Measurements from ENCODE around the gene UNC93A. TPM values are rescaled to one million over a fixed set of nuclear protein-coding genes. Genes with fewer than 3 reads are reported as not detected.
A peak's percentile ranks its signal among the peaks of the same experiment; 100 is the strongest.

The UNC93A gene
- total RNA-seq, 1 donor from 2014 or later = not detected

DNA sequence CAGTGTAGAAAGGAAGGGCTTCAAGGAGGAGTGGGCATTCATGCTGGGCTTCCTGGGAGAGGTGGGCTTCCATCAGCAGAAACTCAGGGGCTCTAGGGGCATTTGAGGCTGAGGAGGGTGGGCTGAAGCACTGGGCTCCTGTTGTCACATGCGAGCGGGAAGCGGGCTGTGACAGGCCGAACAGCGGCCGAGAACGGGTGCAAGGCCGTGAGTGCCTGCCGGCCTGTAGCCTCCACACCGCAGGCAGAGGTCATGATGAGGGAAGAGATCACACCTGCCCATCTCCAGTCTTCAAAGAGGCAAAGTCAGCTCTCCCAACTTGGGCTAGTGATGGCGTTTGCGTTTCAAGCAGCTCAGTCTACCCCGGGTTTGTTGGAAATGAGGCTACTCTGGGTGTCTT is 34.7 kb downstream of the UNC93A start:
- Histone ChIP-seq H3K27ac (no peak overlapping the region), H3K36me3 (no peaks in the 10 kb centered on the region), H3K4me3 (no peak overlapping the region), H3K27me3 (ENCODE audit: low read depth) (no peaks in the 10 kb centered on the region), H3K9me3 (no peaks in the 10 kb centered on the region), H3K4me1 (no peaks in the 10 kb centered on the region)
- TF ChIP-seq, protein P1, sequence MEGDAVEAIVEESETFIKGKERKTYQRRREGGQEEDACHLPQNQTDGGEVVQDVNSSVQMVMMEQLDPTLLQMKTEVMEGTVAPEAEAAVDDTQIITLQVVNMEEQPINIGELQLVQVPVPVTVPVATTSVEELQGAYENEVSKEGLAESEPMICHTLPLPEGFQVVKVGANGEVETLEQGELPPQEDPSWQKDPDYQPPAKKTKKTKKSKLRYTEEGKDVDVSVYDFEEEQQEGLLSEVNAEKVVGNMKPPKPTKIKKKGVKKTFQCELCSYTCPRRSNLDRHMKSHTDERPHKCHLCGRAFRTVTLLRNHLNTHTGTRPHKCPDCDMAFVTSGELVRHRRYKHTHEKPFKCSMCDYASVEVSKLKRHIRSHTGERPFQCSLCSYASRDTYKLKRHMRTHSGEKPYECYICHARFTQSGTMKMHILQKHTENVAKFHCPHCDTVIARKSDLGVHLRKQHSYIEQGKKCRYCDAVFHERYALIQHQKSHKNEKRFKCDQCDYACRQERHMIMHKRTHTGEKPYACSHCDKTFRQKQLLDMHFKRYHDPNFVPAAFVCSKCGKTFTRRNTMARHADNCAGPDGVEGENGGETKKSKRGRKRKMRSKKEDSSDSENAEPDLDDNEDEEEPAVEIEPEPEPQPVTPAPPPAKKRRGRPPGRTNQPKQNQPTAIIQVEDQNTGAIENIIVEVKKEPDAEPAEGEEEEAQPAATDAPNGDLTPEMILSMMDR (IDR thresholded peaks at IDR 0.05) = no peak
- DNase-seq (no peak), ATAC-seq (no peak)
- intact Hi-C loops (cut with DNase I) = no loop called here

DNA sequence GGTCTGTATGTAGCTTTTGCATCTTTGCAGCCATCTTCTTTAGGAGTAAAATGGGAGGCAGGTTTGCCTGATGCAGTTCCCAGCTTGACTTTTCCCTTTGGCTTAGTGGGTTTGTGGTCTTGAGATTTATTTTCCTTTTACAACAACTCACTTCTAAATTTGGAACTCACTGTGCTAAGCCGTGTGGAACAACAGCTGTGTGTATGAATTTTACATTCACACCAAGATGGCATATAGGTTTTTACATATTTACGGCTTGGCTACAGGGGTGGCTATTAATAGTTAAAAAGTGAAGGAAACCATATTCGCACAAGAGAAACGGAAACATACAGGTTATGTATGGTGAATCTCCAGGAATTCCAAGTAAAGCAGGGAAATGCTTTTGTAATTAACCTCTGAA is 36.3 kb downstream of the UNC93A start:
- Histone ChIP-seq H3K9me3 (no peaks in the 10 kb centered on the region), H3K27me3 (ENCODE audit: low read depth) (no peaks in the 10 kb centered on the region), H3K4me1 (no peaks in the 10 kb centered on the region), H3K27ac (no peak overlapping the region), H3K4me3 (no peak overlapping the region), H3K36me3 (no peaks in the 10 kb centered on the region)
- ATAC-seq = no peak
- intact Hi-C loops (cut with DNase I) = no loop called here
- TF ChIP-seq, protein P1 (IDR thresholded peaks at IDR 0.05) = no peak
- no peak for DNase-seq

DNA sequence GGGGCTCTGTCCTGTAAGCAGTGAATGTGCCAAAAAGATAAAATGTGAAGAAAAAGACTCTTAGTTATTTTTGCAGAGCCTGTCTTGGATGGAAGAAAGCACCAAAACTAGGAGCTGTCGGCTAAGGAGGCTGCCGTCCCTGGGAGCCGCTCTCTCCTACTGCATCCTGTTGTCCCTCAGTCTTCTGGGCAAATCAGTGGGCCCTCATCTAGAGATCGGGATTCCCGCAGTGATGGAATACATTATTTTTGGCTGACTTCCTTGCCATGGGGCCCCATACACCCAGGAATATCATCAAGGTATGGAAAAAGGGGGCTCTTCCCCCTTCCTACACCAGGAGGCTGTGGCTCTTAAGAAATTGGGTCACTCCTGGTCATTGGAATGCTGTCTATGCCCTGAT is 37.0 kb downstream of the UNC93A start:
- intact Hi-C loops (cut with DNase I) = no loop called here
- DNase-seq = no peak

DNA sequence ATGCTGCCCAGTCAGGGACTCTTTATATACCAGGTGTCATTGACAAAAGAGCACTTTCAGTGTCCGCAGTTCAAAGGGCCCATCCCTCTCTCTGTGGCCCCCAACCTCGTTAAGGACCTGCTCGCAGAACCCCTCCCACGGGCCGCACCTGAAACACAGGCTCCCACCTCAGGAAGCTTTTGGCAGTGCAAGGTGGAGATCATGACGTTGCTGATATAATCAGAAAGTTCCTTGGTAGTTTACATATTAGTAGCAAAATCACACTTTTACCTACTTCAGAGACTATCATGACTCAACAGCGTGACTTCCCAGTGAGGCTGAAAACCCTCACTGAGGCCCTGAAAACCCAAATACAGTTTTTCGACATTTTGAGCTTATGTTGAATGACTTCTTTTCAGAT is 37.9 kb downstream of the UNC93A start:
- ATAC-seq = no peak
- no peak overlapping the region for H3K27ac ChIP-seq
- intact Hi-C loops (cut with DNase I) = no loop called here

More for the DNA sequence above, 37.0 kb downstream of the UNC93A start:
- TF ChIP-seq, protein P1 (IDR thresholded peaks at IDR 0.05) = no peak
- Histone ChIP-seq H3K4me3 (no peak overlapping the region), H3K9me3 (no peaks in the 10 kb centered on the region), H3K4me1 (no peaks in the 10 kb centered on the region), H3K27ac (no peak overlapping the region), H3K36me3 (no peaks in the 10 kb centered on the region), H3K27me3 (ENCODE audit: low read depth) (no peaks in the 10 kb centered on the region)
- ATAC-seq = no peak

DNA sequence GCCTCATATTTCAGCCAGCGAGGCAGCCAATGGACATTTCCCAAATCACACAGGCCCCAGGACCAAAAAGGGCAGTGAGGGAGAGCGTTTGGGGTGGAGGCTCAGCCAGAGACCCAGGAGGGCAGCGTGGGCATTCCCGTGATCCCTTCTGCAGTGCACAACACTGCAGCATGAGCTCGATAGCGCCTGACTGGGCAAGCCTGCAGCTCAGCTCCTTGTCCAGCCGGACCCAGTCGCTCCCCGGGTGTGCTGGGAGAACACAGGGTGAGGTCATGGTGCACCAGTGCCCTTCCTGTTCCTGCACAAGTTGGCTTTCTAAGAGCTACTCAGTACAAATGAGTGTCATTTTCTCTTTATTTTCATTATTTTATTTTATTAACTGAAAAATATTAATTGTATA is 39.6 kb downstream of the UNC93A start:
- no peaks in the 10 kb centered on the region for H3K9me3 ChIP-seq
- H3K4me1 ChIP-seq = no peaks in the 10 kb centered on the region
- no peaks in the 10 kb centered on the region for H3K36me3 ChIP-seq
- intact Hi-C loops (cut with DNase I) = no loop called here
- no peak for ATAC-seq
- no peak for DNase-seq
- no peaks in the 10 kb centered on the region for H3K27me3 ChIP-seq (ENCODE audit: low read depth)
- no peak overlapping the region for H3K27ac ChIP-seq
- no peak overlapping the region for H3K4me3 ChIP-seq
- TF ChIP-seq, protein P1 (IDR thresholded peaks at IDR 0.05) = no peak

More for the DNA sequence above, 37.9 kb downstream of the UNC93A start:
- H3K9me3 ChIP-seq = no peaks in the 10 kb centered on the region
- H3K4me3 ChIP-seq = no peak overlapping the region
- TF ChIP-seq, protein P1 (IDR thresholded peaks at IDR 0.05) = no peak
- H3K27me3 ChIP-seq (ENCODE audit: low read depth) = no peaks in the 10 kb centered on the region
- DNase-seq = no peak
- H3K36me3 ChIP-seq = no peaks in the 10 kb centered on the region
- no peaks in the 10 kb centered on the region for H3K4me1 ChIP-seq

DNA sequence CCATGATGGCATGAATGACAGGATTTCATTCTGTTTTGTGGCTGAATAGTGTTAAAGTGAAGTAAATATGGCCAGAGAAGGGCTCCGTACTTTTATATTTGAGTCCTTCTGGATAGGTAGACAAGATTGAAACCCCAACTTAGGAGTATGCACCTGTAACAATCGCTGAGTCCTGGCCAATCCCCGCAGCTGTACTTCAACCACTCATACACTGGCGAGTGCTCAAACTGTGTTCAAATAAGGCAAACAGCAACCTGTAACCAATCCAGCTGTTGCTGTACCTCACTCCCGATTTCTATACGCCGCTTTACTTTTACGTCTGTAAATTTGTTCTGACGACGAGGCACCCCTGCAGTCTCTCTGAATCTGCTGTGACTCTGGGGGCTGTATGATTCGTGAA is 40.5 kb downstream of the UNC93A start:
- no peak overlapping the region for H3K27ac ChIP-seq
- H3K9me3 ChIP-seq = no peaks in the 10 kb centered on the region
- H3K36me3 ChIP-seq = no peaks in the 10 kb centered on the region
- H3K4me1 ChIP-seq = no peaks in the 10 kb centered on the region
- no peak for DNase-seq
- intact Hi-C loops (cut with DNase I) = no loop called here
- ATAC-seq = peak; percentile 50 to 83
- TF ChIP-seq, protein P1 (IDR thresholded peaks at IDR 0.05) = no peak
- H3K27me3 ChIP-seq (ENCODE audit: low read depth) = no peaks in the 10 kb centered on the region
- no peak overlapping the region for H3K4me3 ChIP-seq
